Spleen (tissue), 11 donors: ENCODE data around the gene MED9. TPM values are rescaled to one million over a fixed set of nuclear protein-coding genes. Genes with fewer than 3 reads are reported as not detected.

Experiments used
- DNase-seq: peaks from one replicate; pipeline ENCODE4 v3.0.0-alpha.2; 2020
- H3K27ac ChIP-seq, 8 donors: fragments of 200-600 bp; sonication (generic) in 7 of 8; 1 replicate in 4 of 8; 2 replicates in 4 of 8; pipeline versions ENCODE4 v1.5.0 to v1.8.0; 2016 to 2021; ENCODE audit warnings: inconsistent platforms in 4 of 8, mild to moderate bottlenecking in 4 of 8, moderate library complexity in 1 of 8
- H3K27me3 ChIP-seq, 7 donors: fragments of 200-600 bp; sonication (generic) in 6 of 7; replicated peaks in 1 of 7; 1 replicate in 4 of 7; 2 replicates in 3 of 7; pipeline versions ENCODE4 v1.5.0 to v1.8.0; 2016 to 2021; ENCODE audit warnings: inconsistent platforms in 3 of 7, mild to moderate bottlenecking in 1 of 7
- H3K36me3 ChIP-seq, 6 donors: fragments of 200-600 bp; sonication (generic) in 5 of 6; 1 replicate in 4 of 6; 2 replicates in 2 of 6; pipeline versions ENCODE4 v1.5.0 to v1.8.0; 2016 to 2021; ENCODE audit warnings: inconsistent platforms in 2 of 6
- H3K4me1 ChIP-seq, 6 donors: fragments of 200-600 bp; sonication (generic) in 5 of 6; 1 replicate in 3 of 6; 2 replicates in 3 of 6; pipeline versions ENCODE4 v1.5.0 to v1.8.0; 2016 to 2021; ENCODE audit warnings: inconsistent platforms in 3 of 6
- H3K4me3 ChIP-seq, 8 donors: fragments of 200-600 bp; sonication (generic) in 7 of 8; 1 replicate in 4 of 8; 2 replicates in 4 of 8; pipeline versions ENCODE4 v1.5.0 to v1.8.0; 2016 to 2021; ENCODE audit warnings: inconsistent platforms in 4 of 8, mild to moderate bottlenecking in 4 of 8, moderate library complexity in 2 of 8
- H3K9me3 ChIP-seq, 8 donors: fragments of 200-600 bp; sonication (generic) in 7 of 8; 1 replicate in 4 of 8; 2 replicates in 4 of 8; pipeline versions ENCODE4 v1.5.0 to v1.8.0; 2016 to 2021; ENCODE audit warnings: inconsistent platforms in 4 of 8
- CTCF ChIP-seq, 11 experiments: fragments of 200-600 bp in 7 of 11; fragments of 450-650 bp in 4 of 11; sonication (generic) in 4 of 11; IDR thresholded peaks in 8 of 11; conservative IDR thresholded peaks in 3 of 11; 1 replicate in 7 of 11; 2 replicates in 4 of 11; pipeline versions ENCODE4 v1.4.0 to v1.8.0; 2016 to 2021; ENCODE audit warnings: antibody characterized with exemption in 11 of 11, inconsistent platforms in 4 of 11, mild to moderate bottlenecking in 1 of 11
- POLR2A ChIP-seq, 3 donors: fragments of 450-650 bp; IDR thresholded peaks; one replicate each; pipeline ENCODE4 v1.5.1; 2017; ENCODE audit warnings: antibody characterized with exemption in 3 of 3, mild to moderate bottlenecking in 1 of 3
- POLR2AphosphoS5 ChIP-seq, 3 donors: sonication (generic); formaldehyde crosslinking; IDR thresholded peaks; one replicate each; pipeline ENCODE4 v1.5.1; 2017; ENCODE audit warnings: antibody characterized with exemption in 3 of 3
- WGBS, 5 donors: extraction: QIAGEN DNeasy Blood & Tissue Kit in 3 of 5; methylation state at CpG; one replicate each; pipeline versions ENCODE4 v1.1.5 to v1.1.7; 2013 to 2018; 5-methylcytosine and 5-hydroxymethylcytosine counted together
- intact Hi-C: fragments of 100-400 bp; cut with DNase I; formaldehyde crosslinking; loops from one replicate; pipeline ENCODE4 v1.15.0; 2023; ENCODE audit warnings: low total_unique reads
- polyA plus RNA-seq, 3 donors: library from polyadenylated mRNA; stranded (reverse); fragments of 200-250 nt; gene quantifications; one replicate each; pipeline ENCODE4 v1.2.1, GENCODE V29; 2013
- total RNA-seq, 7 donors: library from RNA; depleted of rRNA in 3 of 7; stranded (reverse); fragments of >200 nt in 3 of 7; fragmentation: NEBNext Ultra II Directional in 4 of 7; extraction: Animal tissue kit (Norgen Biotek cat#: 25700) in 4 of 7; gene quantifications; one replicate each; pipeline versions ENCODE4 v1.1.0 to v1.2.1, GENCODE V29; 2016 to 2021
- donor health status: healthy with polysubstance abuse.
- donor health status: DM: no; HTN: no; CAD: no; lungs with moderate emphysema.
- donor health status: DM: no; HTN: no; CAD: no.
- donor health status: Bipolar disorder and iron deficiency.
- donor health status: healthy.
- donor health status: DM: no; HTN: no; CAD: no.
- donor health status: DM: yes; HTN: yes; CAD: no.

The MED9 gene
- total and polyA plus RNA-seq, 10 donors = 8.5 to 19.2 (median 14.1) TPM

DNA sequence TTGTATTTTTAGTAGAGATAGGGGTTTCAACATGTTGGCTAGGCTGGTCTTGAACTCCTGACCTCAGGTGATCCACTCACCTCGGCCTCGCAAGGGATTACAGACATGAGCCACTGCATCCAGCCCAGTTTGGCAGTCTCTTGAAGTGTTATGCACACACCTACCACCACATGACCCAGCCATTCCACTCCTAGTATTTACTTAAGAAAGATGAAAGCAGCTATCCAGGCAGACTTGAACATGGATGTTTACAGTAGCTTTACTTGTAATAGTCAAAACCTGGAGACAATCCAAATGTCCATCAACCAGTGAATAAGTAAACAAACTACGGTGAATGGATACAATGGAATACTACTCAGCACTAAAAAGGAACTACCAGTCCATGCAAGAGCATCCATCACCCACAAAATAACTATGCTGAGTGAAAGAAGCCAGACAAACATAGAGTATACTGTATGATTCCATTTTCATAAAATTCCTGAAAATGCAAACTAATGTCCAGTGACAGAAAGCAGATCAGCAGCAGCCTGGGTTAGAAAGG lies 57.2 kb downstream of the MED9 start:
- no peak for DNase-seq
- 93 to 96% (median 95%) methylated on average over 3 of the region's 3 CpGs for WGBS, 5 donors
- intact Hi-C loops = no loop called here
- TF ChIP-seq CTCF (IDR thresholded peaks at IDR 0.05 in 8 of 11, conservative IDR thresholded peaks at IDR 0.05 in 3 of 11) = no peak
- TF ChIP-seq POLR2A (IDR thresholded peaks at IDR 0.05) = no peak
- TF ChIP-seq POLR2AphosphoS5 (IDR thresholded peaks at IDR 0.05) = no peak
- Histone ChIP-seq H3K27ac (no peak overlapping the region), H3K36me3 (no peaks in the 10 kb centered on the region), H3K27me3 (no peaks in the 10 kb centered on the region), H3K9me3 (no peaks in the 10 kb centered on the region), H3K4me3 (no peak overlapping the region), H3K4me1 (peaks cover 0 to 3% (median 0%) of the 10 kb centered on the region in 6 donors)

DNA sequence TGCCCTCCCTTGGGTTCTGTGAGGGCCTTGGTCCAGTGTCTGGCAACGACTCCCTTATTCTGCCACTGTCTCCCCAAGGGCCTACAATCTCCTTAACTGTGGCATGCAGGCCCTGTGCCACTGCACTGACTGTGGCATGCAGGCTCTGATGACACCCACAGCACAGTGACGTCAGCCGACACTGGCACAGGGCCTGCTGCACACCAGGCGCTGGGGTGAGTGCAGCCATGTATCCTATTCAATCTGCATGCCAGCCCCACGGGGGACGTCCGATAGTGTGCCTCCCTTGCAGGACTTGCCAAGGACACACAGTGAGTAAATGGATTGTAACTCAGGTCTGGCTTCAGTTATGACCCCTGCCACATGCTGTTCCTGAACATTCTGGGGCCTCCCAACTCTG lies 59.2 kb downstream of the MED9 start:
- no peak for DNase-seq
- H3K27ac ChIP-seq = no peak overlapping the region
- WGBS, 5 donors = 58 to 90% (median 81%) methylated on average over 1 to 7 of the region's 7 CpGs
- no peak overlapping the region for H3K4me3 ChIP-seq
- TF ChIP-seq POLR2AphosphoS5 (IDR thresholded peaks at IDR 0.05) (no peak), POLR2A (IDR thresholded peaks at IDR 0.05) (no peak), CTCF (IDR thresholded peaks at IDR 0.05 in 8 of 11, conservative IDR thresholded peaks at IDR 0.05 in 3 of 11) (no peak)
- no peaks in the 10 kb centered on the region for H3K9me3 ChIP-seq
- intact Hi-C loops = no loop called here
- no peaks in the 10 kb centered on the region for H3K36me3 ChIP-seq
- no peaks in the 10 kb centered on the region for H3K27me3 ChIP-seq
- H3K4me1 ChIP-seq = no peaks in the 10 kb centered on the region

DNA sequence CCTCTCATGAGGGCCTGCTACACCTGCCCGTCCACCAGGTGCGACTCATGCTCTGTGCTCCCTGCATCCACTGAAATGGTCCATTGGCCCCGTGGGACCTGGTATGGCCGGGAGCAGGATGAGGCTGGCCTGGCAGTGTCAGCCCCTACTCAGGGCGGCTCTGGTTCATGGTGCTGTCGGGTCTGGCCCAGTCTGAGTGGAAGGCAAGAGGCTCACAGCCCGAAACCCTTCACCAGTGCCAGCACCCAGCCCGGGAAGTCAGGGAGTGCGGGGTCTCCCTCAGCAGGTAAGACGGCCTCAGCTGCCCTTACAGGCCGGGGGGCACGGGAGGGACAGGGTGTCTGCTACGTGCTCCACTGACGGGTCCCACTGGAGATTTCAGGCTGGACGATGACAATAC lies 59.9 kb downstream of the MED9 start:
- no peak for TF ChIP-seq CTCF (IDR thresholded peaks at IDR 0.05 in 8 of 11, conservative IDR thresholded peaks at IDR 0.05 in 3 of 11)
- TF ChIP-seq POLR2AphosphoS5 (IDR thresholded peaks at IDR 0.05) = no peak
- TF ChIP-seq POLR2A (IDR thresholded peaks at IDR 0.05) = no peak
- Histone ChIP-seq H3K36me3 (no peaks in the 10 kb centered on the region), H3K27ac (no peak overlapping the region)

DNA sequence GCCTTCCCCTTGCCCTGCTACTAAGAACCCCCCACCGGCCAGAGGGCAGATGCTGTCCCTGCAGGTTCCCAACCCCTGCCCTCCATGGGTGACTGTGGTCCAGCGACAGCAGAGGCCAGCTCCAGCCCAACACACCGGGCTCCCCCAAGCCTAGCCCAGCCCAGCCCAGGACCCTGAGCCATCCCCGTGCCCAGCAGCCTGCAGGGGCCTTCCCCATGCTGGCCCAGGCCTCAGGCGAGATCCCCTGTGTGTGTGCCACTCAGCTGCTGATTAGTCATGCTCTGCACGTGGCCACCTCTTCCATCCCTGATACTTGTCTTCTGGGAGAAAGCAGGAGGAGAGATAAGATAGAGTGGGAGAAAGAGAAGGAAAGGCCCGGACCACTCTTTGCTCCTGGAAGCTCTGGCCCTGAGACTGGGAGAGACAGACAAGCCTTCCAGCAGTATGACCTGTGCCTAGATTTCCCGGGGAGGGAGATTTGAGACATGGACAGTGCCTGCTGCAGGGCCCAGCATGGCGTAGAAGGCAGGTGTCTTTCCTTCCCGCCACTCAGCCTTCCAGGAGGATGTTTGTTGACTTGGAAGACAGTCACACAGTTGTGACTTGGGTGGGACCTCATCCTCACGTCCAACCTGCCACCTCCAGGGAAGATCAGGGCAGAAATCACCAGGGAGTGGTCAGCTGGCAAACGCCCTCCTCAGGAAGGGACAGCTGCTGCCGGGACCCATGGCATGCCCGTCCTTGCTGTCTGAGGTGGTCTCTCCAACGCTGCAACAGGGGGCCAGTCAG lies 60.7 kb downstream of the MED9 start:
- no peaks in the 10 kb centered on the region for H3K9me3 ChIP-seq
- no peak for DNase-seq
- no peaks in the 10 kb centered on the region for H3K4me1 ChIP-seq
- intact Hi-C loops = no loop called here
- no peak for TF ChIP-seq CTCF (IDR thresholded peaks at IDR 0.05 in 8 of 11, conservative IDR thresholded peaks at IDR 0.05 in 3 of 11)
- no peak for TF ChIP-seq POLR2AphosphoS5 (IDR thresholded peaks at IDR 0.05)
- no peak for TF ChIP-seq POLR2A (IDR thresholded peaks at IDR 0.05)
- H3K27me3 ChIP-seq = no peaks in the 10 kb centered on the region
- no peaks in the 10 kb centered on the region for H3K36me3 ChIP-seq
- 86 to 98% (median 92%) methylated on average over 9 to 15 of the region's 15 CpGs for WGBS, 5 donors
- H3K4me3 ChIP-seq = no peak overlapping the region
- H3K27ac ChIP-seq = no peak overlapping the region

More for the DNA sequence above, 59.9 kb downstream of the MED9 start:
- no peak for DNase-seq
- Histone ChIP-seq H3K9me3 (no peaks in the 10 kb centered on the region), H3K27me3 (no peaks in the 10 kb centered on the region), H3K4me3 (no peak overlapping the region), H3K4me1 (no peaks in the 10 kb centered on the region)
- WGBS, 5 donors = 93 to 96% (median 96%) methylated on average over 9 to 15 of the region's 15 CpGs
- intact Hi-C loops = no loop called here
